WI38 (cell line): Measurements from ENCODE around the gene BOLL.
"Not testable (repeated sequence)": the region's sequence is repeated elsewhere in the genome, so short reads cannot be mapped to it uniquely, and the experiment has no call there.

Source experiments
- H3K4me3 ChIP-seq: 2 replicates; pipeline ENCODE4 v1.5.1; 2011; ENCODE audit warnings: low read depth, mild to moderate bottlenecking, control low read depth, low read length
- CTCF ChIP-seq: IDR thresholded peaks from 2 replicates; pipeline ENCODE4 v1.5.1; 2012; ENCODE audit warnings: low read depth, mild to moderate bottlenecking, control low read depth, low read length

The BOLL gene

GRCh38 chr2:197759013-197759412, 26.1 kb downstream of the BOLL start:
- no peak overlapping the region for H3K4me3 ChIP-seq
- no peak for TF ChIP-seq CTCF

- H3K4me3 ChIP-seq: no peak overlapping the region
- no peak for TF ChIP-seq CTCF
Observed at GRCh38 chr2:197740200-197740599, 44.9 kb downstream of the BOLL start.

- not testable (repeated sequence) for H3K4me3 ChIP-seq
Observed at GRCh38 chr2:197728555-197729544, 56.3 kb downstream of the BOLL start.

- H3K4me3 ChIP-seq: no peak overlapping the region
- no peak for TF ChIP-seq CTCF
Observed at GRCh38 chr2:197727011-197727410, 58.1 kb downstream of the BOLL start.

- TF ChIP-seq CTCF: no peak
- H3K4me3 ChIP-seq: no peak overlapping the region
Observed at GRCh38 chr2:197717863-197718262, 67.3 kb downstream of the BOLL start.

- H3K4me3 ChIP-seq: no peak overlapping the region
- no peak for TF ChIP-seq CTCF
Observed at GRCh38 chr2:197713271-197713670, 71.8 kb downstream of the BOLL start.

- H3K4me3 ChIP-seq: no peak overlapping the region
- no peak for TF ChIP-seq CTCF
Observed at GRCh38 chr2:197711578-197711977, 73.5 kb downstream of the BOLL start.
